ENCODE data around the gene MLH1. TPM values are rescaled to one million over a fixed set of nuclear protein-coding genes. Genes with fewer than 3 reads are reported as not detected.

Gene MLH1
- total RNA-seq, 4 donors from 2014 or later = 19.4 to 38.0 (median 27.8) TPM

DNA sequence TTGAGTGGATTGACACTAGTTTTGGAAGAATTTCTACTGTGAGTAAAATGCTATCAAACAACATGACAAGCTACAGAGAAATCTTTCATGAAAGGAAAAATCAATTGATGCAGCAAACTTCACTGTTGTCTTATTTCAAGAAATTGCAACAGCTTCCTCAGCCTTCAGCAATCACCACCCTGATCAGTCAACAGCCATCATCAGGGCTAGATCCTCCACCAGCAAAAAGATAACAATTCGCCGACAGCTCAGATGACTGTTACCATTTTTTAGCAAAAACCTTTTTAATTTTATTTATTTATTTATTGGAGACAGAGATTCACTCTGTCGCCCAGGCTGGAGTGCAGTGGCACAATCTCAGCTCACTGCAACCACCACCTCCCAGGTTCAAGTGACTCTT lies 44.0 kb downstream of the MLH1 start:
- H3K36me3 ChIP-seq = peaks cover 0 to 37% (median 2%) of the 10 kb centered on the region in 4 donors
- TF ChIP-seq EP300 (IDR thresholded peaks at IDR 0.05; ENCODE audit: low read depth) = no peak
- no peak for TF ChIP-seq CTCF (IDR thresholded peaks at IDR 0.05)
- TF ChIP-seq POLR2A (IDR thresholded peaks at IDR 0.05) = no peak
- TF ChIP-seq POLR2AphosphoS5 (IDR thresholded peaks at IDR 0.05) = no peak
- WGBS, 2 donors (ENCODE audit: low coverage in 1 of 2) = 97 to 99% methylated on average over 3 of the region's 3 CpGs
- in situ Hi-C loops (cut with MboI; ENCODE audit: low pct_ligation_motif_present in 1 of 4, low pct_unique_long_range_greater_than_20kb in 1 of 4, low sequenced_read_pairs in 3 of 4) (loop anchor here in 2 of 4 donors (25.0 kb wide), 1 partner anchor 175 kb away; no protein-coding TSS in a partner anchor), intact Hi-C loops (cut with DNase I; ENCODE audit: low total_unique reads) (no loop called here)
- no peak for DNase-seq
- H3K4me1 ChIP-seq = peaks cover 0 to 10% (median 6%) of the 10 kb centered on the region in 4 donors
- peaks cover 0 to 14% of the 10 kb centered on the region in 2 donors for H3K9me3 ChIP-seq
- no peaks in the 10 kb centered on the region for H3K27me3 ChIP-seq
- no peak overlapping the region for H3K27ac ChIP-seq
- no peak overlapping the region for H3K4me3 ChIP-seq

DNA sequence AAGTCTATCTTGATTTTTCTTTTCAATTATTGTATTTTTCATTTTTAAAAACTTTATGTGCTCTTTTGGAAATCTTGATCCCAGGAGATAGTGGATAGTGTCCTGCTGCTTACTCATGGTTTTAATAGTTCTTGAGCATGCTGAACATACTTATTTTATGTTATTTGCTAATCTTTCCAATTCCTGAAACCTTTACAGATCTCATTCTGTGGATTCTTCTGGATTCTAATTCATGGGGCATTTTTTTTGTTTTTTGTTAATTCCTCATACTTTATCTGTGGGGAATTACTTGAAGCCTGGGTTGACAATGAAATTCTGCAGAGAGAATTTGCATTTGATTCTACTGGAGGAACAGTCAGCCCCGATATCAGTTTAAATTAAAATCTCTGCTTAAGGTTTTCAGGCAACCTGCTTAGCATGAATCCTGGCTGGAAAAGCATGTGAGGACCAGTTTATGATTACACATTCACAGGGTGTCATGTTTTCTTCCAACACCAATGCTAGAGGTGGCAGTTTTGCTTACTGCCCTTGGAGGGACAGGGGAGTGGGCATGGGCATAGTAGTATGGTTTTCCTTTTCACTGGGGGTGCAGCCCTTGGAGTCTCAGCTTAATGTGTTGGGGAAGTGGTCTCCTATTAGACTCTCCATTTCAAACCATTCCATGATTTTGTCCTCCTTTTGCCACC lies 46.0 kb downstream of the MLH1 start:
- no peak overlapping the region for H3K4me3 ChIP-seq

DNA sequence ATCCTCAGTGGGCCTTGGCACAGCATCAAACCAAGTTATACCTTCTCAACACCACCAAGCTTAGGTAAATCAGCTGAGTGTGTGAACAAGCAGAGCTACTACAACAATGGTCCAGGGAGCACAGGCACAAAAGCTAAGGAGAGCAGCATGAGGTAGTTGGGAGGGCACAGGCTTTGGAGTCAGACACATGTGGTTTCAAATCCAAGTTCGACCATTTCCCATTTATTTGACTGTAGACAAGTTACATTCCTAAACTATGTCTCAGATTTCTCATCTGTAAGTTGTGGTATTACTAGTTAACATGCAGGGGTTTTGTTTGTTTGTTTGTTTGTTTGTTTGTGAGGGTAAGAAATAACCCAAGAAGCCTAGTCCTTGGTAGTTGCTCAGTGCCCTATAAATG lies 46.9 kb downstream of the MLH1 start:
- no peak for DNase-seq
- WGBS, 2 donors (ENCODE audit: low coverage in 1 of 2) = 75% methylated on average over 1 of the region's 1 CpG; no CpG with 5 or more reads in 1 of the 2 donors
- in situ Hi-C loops (cut with MboI; ENCODE audit: low pct_ligation_motif_present in 1 of 4, low pct_unique_long_range_greater_than_20kb in 1 of 4, low sequenced_read_pairs in 3 of 4) = loop anchor here in 2 of 4 donors (25.0 kb wide), 1 partner anchor 172 kb away; no protein-coding TSS in a partner anchor

More for the DNA sequence above, 46.0 kb downstream of the MLH1 start:
- in situ Hi-C loops (cut with MboI; ENCODE audit: low pct_ligation_motif_present in 1 of 4, low pct_unique_long_range_greater_than_20kb in 1 of 4, low sequenced_read_pairs in 3 of 4) (loop anchor here in 2 of 4 donors (25.0 kb wide), 1 partner anchor 173 kb away; no protein-coding TSS in a partner anchor), intact Hi-C loops (cut with DNase I; ENCODE audit: low total_unique reads) (no loop called here)
- no peak for DNase-seq
- H3K4me1 ChIP-seq = peaks cover 0 to 10% (median 6%) of the 10 kb centered on the region in 4 donors
- TF ChIP-seq CTCF (IDR thresholded peaks at IDR 0.05) (no peak), EP300 (IDR thresholded peaks at IDR 0.05; ENCODE audit: low read depth) (no peak), POLR2AphosphoS5 (IDR thresholded peaks at IDR 0.05) (no peak), POLR2A (IDR thresholded peaks at IDR 0.05) (no peak)
- WGBS, 2 donors (ENCODE audit: low coverage in 1 of 2) = 97 to 100% methylated on average over 1 of the region's 1 CpG
- no peaks in the 10 kb centered on the region for H3K27me3 ChIP-seq
- peaks cover 0 to 14% of the 10 kb centered on the region in 2 donors for H3K9me3 ChIP-seq
- no peak overlapping the region for H3K27ac ChIP-seq
- peaks cover 0 to 37% (median 2%) of the 10 kb centered on the region in 4 donors for H3K36me3 ChIP-seq

More for the DNA sequence above, 46.9 kb downstream of the MLH1 start:
- peaks cover 0 to 10% (median 6%) of the 10 kb centered on the region in 4 donors for H3K4me1 ChIP-seq
- no peaks in the 10 kb centered on the region for H3K27me3 ChIP-seq
- H3K36me3 ChIP-seq = peaks cover 0 to 32% (median 2%) of the 10 kb centered on the region in 4 donors
- TF ChIP-seq POLR2AphosphoS5 (IDR thresholded peaks at IDR 0.05) = no peak
- TF ChIP-seq POLR2A (IDR thresholded peaks at IDR 0.05) = no peak
- TF ChIP-seq CTCF (IDR thresholded peaks at IDR 0.05) = no peak
- TF ChIP-seq EP300 (IDR thresholded peaks at IDR 0.05; ENCODE audit: low read depth) = no peak
- H3K9me3 ChIP-seq = peaks cover 0 to 11% of the 10 kb centered on the region in 2 donors
- H3K27ac ChIP-seq = no peak overlapping the region
- intact Hi-C loops (cut with DNase I; ENCODE audit: low total_unique reads) = no loop called here
- H3K4me3 ChIP-seq = no peak overlapping the region

Data from transverse colon (tissue), 4 donors.